PC-3 (cell line): ENCODE data around the gene COA1. TPM values are rescaled to one million over a fixed set of nuclear protein-coding genes. Genes with fewer than 3 reads are reported as not detected.
A peak's percentile ranks its signal among the peaks of the same experiment; 100 is the strongest.
"Not testable (repeated sequence)": the region's sequence is repeated elsewhere in the genome, so short reads cannot be mapped to it uniquely, and the experiment has no call there.

Experiments
- ATAC-seq: fragments of 200-7000 bp; cut with Tn5 transposase; 2 replicates; pipeline ENCODE4 v1.9.1; 2020; ENCODE audit warnings: mild to moderate bottlenecking, moderate library complexity
- BruUV-seq: library from RNA; stranded (reverse); fragments of 400-500 nt; replicated peaks from 2 replicates; lab custom pipeline; 2021; lab: Mats Ljungman, UMichigan
- CTCF ChIA-PET: fragments of 300-600 bp; sonication (Branson Sonifier 250); formaldehyde crosslinking; loops from one replicate; lab custom pipeline; 2022; ENCODE audit warnings: antibody characterized with exemption; lab: Charles Lee
- POLR2A ChIA-PET: fragments of 300-600 bp; sonication (Branson Sonifier 250); formaldehyde crosslinking; loops from one replicate; lab custom pipeline; 2022; ENCODE audit warnings: antibody characterized with exemption; ENCODE audit not compliant: unreplicated experiment; lab: Charles Lee
- DNase-seq: peaks from one replicate; pipeline ENCODE4 v3.0.0-alpha.2; 2015
- H2AFZ ChIP-seq: fragments of 300-600 bp; sonication (generic); 2 replicates; pipeline ENCODE4 v1.6.0; 2016; ENCODE audit warnings: antibody characterized with exemption, low read length
- H3F3A ChIP-seq: fragments of 300-600 bp; sonication (generic); one replicate; pipeline ENCODE4 v1.6.0; 2017; ENCODE audit warnings: antibody characterized with exemption, low read length, control low read depth, mild to moderate bottlenecking; ENCODE audit not compliant: unreplicated experiment
- H3K27ac ChIP-seq: fragments of 300-600 bp; sonication (generic); 2 replicates; pipeline ENCODE4 v1.5.1; 2016; ENCODE audit warnings: mild to moderate bottlenecking, low read length
- H3K27me3 ChIP-seq: fragments of 300-600 bp; sonication (generic); 2 replicates; pipeline ENCODE4 v1.6.1; 2016; ENCODE audit warnings: low read length, mixed read lengths
- H3K36me3 ChIP-seq: fragments of 300-600 bp; sonication (generic); 2 replicates; pipeline ENCODE4 v1.6.1; 2016; ENCODE audit warnings: low read depth, mixed run types, low read length, mixed read lengths
- H3K4me1 ChIP-seq: fragments of 300-600 bp; sonication (generic); 2 replicates; pipeline ENCODE4 v1.5.1; 2016; ENCODE audit warnings: low read length; ENCODE audit not compliant: insufficient read depth
- H3K4me2 ChIP-seq: fragments of 300-600 bp; sonication (generic); 2 replicates; pipeline ENCODE4 v1.6.0; 2016; ENCODE audit warnings: low read length
- H3K4me3 ChIP-seq: fragments of 300-600 bp; sonication (generic); 2 replicates; pipeline ENCODE4 v1.5.1; 2016; ENCODE audit warnings: mild to moderate bottlenecking, low read length, mixed read lengths
- H3K79me2 ChIP-seq: fragments of 300-600 bp; sonication (generic); 2 replicates; pipeline ENCODE4 v1.6.1; 2017; ENCODE audit warnings: low read length, mixed read lengths
- H3K9ac ChIP-seq: fragments of 300-600 bp; sonication (generic); 2 replicates; pipeline ENCODE4 v1.6.0; 2016; ENCODE audit warnings: mild to moderate bottlenecking, low read length
- H3K9me2 ChIP-seq: fragments of 300-600 bp; sonication (generic); replicated peaks from 2 replicates; pipeline ENCODE4 v1.6.1; 2016; ENCODE audit warnings: mixed run types, low read length, mixed read lengths
- H3K9me3 ChIP-seq: fragments of 300-600 bp; sonication (generic); 2 replicates; pipeline ENCODE4 v1.6.1; 2016; ENCODE audit warnings: low read length, mixed read lengths
- H4K20me1 ChIP-seq: fragments of 300-600 bp; sonication (generic); 2 replicates; pipeline ENCODE4 v1.6.1; 2016; ENCODE audit warnings: low read length, mixed read lengths
- CTCF ChIP-seq: fragments of 300-600 bp; sonication (generic); conservative IDR thresholded peaks from 2 replicates; pipeline ENCODE4 v1.5.1; 2017; ENCODE audit warnings: antibody characterized with exemption, low read depth, mild to moderate bottlenecking, low read length
- EZH2 ChIP-seq: fragments of 300-600 bp; sonication (generic); IDR thresholded peaks from one replicate; pipeline ENCODE4 v1.6.1; 2017; ENCODE audit warnings: antibody characterized with exemption, mild to moderate bottlenecking, low read length; ENCODE audit not compliant: unreplicated experiment
- EZH2phosphoT487 ChIP-seq: fragments of 300-600 bp; sonication (generic); IDR thresholded peaks from 2 replicates; pipeline ENCODE4 v1.6.1; 2018; ENCODE audit warnings: mild to moderate bottlenecking, antibody characterized with exemption, low read length, borderline replicate concordance
- intact Hi-C: fragments of 100-400 bp; cut with micrococcal nuclease; formaldehyde crosslinking; loops from 2 replicates; pipeline ENCODE4 v1.9.0; 2023
- total RNA-seq: library from RNA; depleted of rRNA; stranded (reverse); fragments of >200 nt; gene quantifications from 2 replicates; pipeline ENCODE4 v1.2.3, GENCODE V29; 2014

The COA1 gene
- total RNA-seq, 1 experiment from 2014 or later, result 82.0 TPM

GRCh38 chr7:43628431-43628830, 100.9 kb downstream of the COA1 start:
- no peak for TF ChIP-seq EZH2
- TF ChIP-seq EZH2phosphoT487, result no peak
- no peak for TF ChIP-seq CTCF
- CTCF ChIA-PET, result no interaction called here

DNA sequence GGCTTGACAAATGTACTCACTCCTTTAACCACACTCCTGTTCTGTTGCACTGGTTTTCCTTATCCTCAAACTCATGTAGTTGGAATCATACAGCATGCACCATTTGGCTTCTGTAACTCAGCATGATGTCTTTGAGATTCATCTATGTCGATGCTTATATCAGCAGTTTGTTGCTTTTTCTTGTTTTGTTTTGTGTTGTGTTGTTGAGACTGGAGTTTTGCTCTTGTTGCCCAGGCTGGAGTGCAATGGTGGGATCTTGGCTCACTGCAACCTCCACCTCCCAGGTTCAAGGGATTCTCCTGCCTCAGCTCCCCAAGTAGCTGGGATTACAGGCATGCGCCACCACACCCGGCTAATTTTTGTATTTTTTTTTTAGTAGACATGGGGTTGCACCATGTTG, 101.5 kb downstream of the COA1 start:
- H2AFZ ChIP-seq, DNase-seq, H3F3A ChIP-seq, H3K27me3 ChIP-seq, ATAC-seq, H4K20me1 ChIP-seq, H3K9me2 ChIP-seq, H3K9ac ChIP-seq, CTCF ChIA-PET, BruUV-seq, H3K4me3 ChIP-seq, H3K9me3 ChIP-seq, H3K27ac ChIP-seq, intact Hi-C loops, POLR2A ChIA-PET, H3K4me2 ChIP-seq: not testable (repeated sequence)
- peaks cover 19% of the 10 kb centered on the region; the same call in 1 of the 2 replicates for H3K4me1 ChIP-seq
- H3K79me2 ChIP-seq, result peaks cover 59% of the 10 kb centered on the region
- H3K36me3 ChIP-seq, result peaks cover 79% of the 10 kb centered on the region

More at GRCh38 chr7:43628431-43628830, 100.9 kb downstream of the COA1 start:
- intact Hi-C loops, result no loop called here
- H4K20me1 ChIP-seq, result peaks cover 5% of the 10 kb centered on the region; the same call in 1 of the 2 replicates
- no peaks in the 10 kb centered on the region for H3K27me3 ChIP-seq
- peaks cover 10% of the 10 kb centered on the region for H3F3A ChIP-seq
- no peaks in the 10 kb centered on the region for H3K9me2 ChIP-seq
- peaks cover 19% of the 10 kb centered on the region; the same call in 1 of the 2 replicates for H3K4me1 ChIP-seq
- POLR2A ChIA-PET, result interaction anchor here (0.5 kb wide), 1 partner anchor 256 kb away, joined by 3 read pairs; no protein-coding TSS in a partner anchor
- peaks cover 83% of the 10 kb centered on the region for H3K36me3 ChIP-seq
- H3K9ac ChIP-seq, result no peak overlapping the region
- H3K4me2 ChIP-seq, result no peak overlapping the region
- H3K4me3 ChIP-seq, result no peak overlapping the region
- H2AFZ ChIP-seq, result no peak overlapping the region
- H3K79me2 ChIP-seq, result peaks cover 56% of the 10 kb centered on the region
- DNase-seq, result no peak
- no TSS peak for BruUV-seq
- no peak overlapping the region for H3K27ac ChIP-seq
- no peaks in the 10 kb centered on the region for H3K9me3 ChIP-seq
- ATAC-seq, result 0 out of 2 replicates have a peak, but pooled peaks have one; percentile 9

DNA sequence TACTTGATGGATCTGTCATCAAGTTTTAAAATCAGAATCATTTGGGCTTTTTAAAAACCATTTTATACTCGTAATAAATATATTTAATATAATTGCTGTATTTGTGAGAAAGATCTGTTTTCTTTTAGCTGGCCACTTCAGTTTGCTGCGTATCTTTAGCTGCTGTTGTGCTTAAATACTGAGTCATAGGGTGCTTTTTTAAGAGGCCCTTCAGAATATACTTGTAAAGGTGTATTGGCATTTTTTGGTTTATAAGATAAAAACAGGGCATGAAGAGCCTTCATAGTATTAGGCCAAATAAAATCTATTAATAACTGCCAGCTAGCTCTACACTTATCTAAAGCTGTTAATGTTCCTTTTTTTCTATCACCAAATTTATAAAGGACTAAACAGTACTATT, 102.6 kb downstream of the COA1 start:
- no peak overlapping the region for H3K4me2 ChIP-seq
- H3F3A ChIP-seq, result peaks cover 10% of the 10 kb centered on the region
- no peaks in the 10 kb centered on the region for H3K9me3 ChIP-seq
- H3K4me1 ChIP-seq, result peaks cover 19% of the 10 kb centered on the region; the same call in 1 of the 2 replicates
- peak; percentile 35 for ATAC-seq
- no peaks in the 10 kb centered on the region for H3K9me2 ChIP-seq
- no peak overlapping the region for H2AFZ ChIP-seq
- H3K27ac ChIP-seq, result no peak overlapping the region
- ChIA-PET CTCF (no interaction called here), POLR2A (interaction anchor here (0.5 to 1.0 kb wide), 3 partner anchors 21 to 44 kb away, joined by 4 to 15 read pairs (median 10); partner anchors contain the start of gene STK17A)
- H3K4me3 ChIP-seq, result no peak overlapping the region
- H3K27me3 ChIP-seq, result no peaks in the 10 kb centered on the region
- no TSS peak for BruUV-seq
- peaks cover 70% of the 10 kb centered on the region for H3K79me2 ChIP-seq
- H4K20me1 ChIP-seq, result peaks cover 5% of the 10 kb centered on the region; the same call in 1 of the 2 replicates
- intact Hi-C loops, result no loop called here
- H3K36me3 ChIP-seq, result peaks cover 75% of the 10 kb centered on the region
- no peak overlapping the region for H3K9ac ChIP-seq
- DNase-seq, result no peak
- TF ChIP-seq EZH2phosphoT487 (no peak), EZH2 (no peak), CTCF (no peak)
